Parathyroid adenoma (tissue), 2 donors: ENCODE results near the gene LAMA2.

Experiments used
- H2AFZ ChIP-seq: fragments of 300-600 bp; sonication (generic); one replicate; pipeline ENCODE4 v1.7.0; 2017; ENCODE audit warnings: antibody characterized with exemption, mild to moderate bottlenecking
- H3K27ac ChIP-seq: fragments of 300-600 bp; sonication (generic); one replicate; pipeline ENCODE4 v1.7.0; 2017
- H3K27me3 ChIP-seq: fragments of 300-600 bp; sonication (generic); one replicate; pipeline ENCODE4 v1.7.0; 2017; ENCODE audit warnings: low read length; ENCODE audit not compliant: control insufficient read depth, insufficient read depth
- H3K36me3 ChIP-seq: fragments of 300-600 bp; sonication (generic); one replicate; pipeline ENCODE4 v1.7.0; 2017; ENCODE audit warnings: low read length; ENCODE audit not compliant: control insufficient read depth, insufficient read depth
- H3K4me1 ChIP-seq: fragments of 300-600 bp; sonication (generic); one replicate; pipeline ENCODE4 v1.7.0; 2017; ENCODE audit warnings: control low read depth
- H3K4me2 ChIP-seq: fragments of 300-600 bp; sonication (generic); one replicate; pipeline ENCODE4 v1.7.0; 2017; ENCODE audit warnings: low read length
- H3K4me3 ChIP-seq: fragments of 300-600 bp; sonication (generic); one replicate; pipeline ENCODE4 v1.7.0; 2017; ENCODE audit warnings: low read depth, low read length
- H3K79me2 ChIP-seq: fragments of 300-600 bp; sonication (generic); one replicate; pipeline ENCODE4 v1.7.0; 2017; ENCODE audit warnings: control low read depth
- H3K9ac ChIP-seq: fragments of 300-600 bp; sonication (generic); one replicate; pipeline ENCODE4 v1.7.0; 2017; ENCODE audit warnings: mild to moderate bottlenecking
- H3K9me3 ChIP-seq: fragments of 300-600 bp; sonication (generic); one replicate; pipeline ENCODE4 v1.7.0; 2017; ENCODE audit warnings: low read length; ENCODE audit not compliant: control insufficient read depth
- TF ChIP-seq, protein P1 (sequence below): fragments of 300-600 bp; sonication (generic); IDR thresholded peaks from one replicate; pipeline ENCODE4 v1.7.0; 2017; ENCODE audit warnings: antibody characterized with exemption, mild to moderate bottlenecking
- donor health status: primary hyperparathyroidism.

The LAMA2 gene

DNA sequence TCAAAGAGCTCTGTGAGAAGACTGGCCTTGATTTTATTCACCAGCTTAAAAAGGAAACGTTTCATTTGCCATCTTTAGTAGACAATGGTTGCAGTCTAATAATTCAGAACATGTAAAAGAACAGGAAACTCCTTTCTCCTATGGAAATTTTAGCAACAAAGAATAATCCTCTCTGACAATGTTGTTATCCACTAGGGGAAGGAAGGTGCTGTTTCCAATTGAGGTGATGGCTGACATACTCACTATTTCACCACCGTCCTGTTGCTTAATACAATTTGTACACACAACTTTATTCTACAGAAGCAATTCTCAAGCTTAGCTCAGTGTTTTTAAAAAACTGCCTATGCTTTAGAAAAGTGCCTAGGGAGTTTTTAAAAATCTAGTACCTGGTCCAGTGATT is 634.4 kb downstream of the LAMA2 start:
- TF ChIP-seq, protein P1, sequence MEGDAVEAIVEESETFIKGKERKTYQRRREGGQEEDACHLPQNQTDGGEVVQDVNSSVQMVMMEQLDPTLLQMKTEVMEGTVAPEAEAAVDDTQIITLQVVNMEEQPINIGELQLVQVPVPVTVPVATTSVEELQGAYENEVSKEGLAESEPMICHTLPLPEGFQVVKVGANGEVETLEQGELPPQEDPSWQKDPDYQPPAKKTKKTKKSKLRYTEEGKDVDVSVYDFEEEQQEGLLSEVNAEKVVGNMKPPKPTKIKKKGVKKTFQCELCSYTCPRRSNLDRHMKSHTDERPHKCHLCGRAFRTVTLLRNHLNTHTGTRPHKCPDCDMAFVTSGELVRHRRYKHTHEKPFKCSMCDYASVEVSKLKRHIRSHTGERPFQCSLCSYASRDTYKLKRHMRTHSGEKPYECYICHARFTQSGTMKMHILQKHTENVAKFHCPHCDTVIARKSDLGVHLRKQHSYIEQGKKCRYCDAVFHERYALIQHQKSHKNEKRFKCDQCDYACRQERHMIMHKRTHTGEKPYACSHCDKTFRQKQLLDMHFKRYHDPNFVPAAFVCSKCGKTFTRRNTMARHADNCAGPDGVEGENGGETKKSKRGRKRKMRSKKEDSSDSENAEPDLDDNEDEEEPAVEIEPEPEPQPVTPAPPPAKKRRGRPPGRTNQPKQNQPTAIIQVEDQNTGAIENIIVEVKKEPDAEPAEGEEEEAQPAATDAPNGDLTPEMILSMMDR: no peak
- Histone ChIP-seq H3K9ac (no peak overlapping the region), H3K9me3 (no peaks in the 10 kb centered on the region), H3K4me2 (no peak overlapping the region), H3K36me3 (no peaks in the 10 kb centered on the region), H3K27me3 (no peaks in the 10 kb centered on the region), H3K4me1 (no peaks in the 10 kb centered on the region), H3K27ac (no peak overlapping the region), H2AFZ (no peak overlapping the region), H3K79me2 (no peaks in the 10 kb centered on the region), H3K4me3 (no peak overlapping the region)

DNA sequence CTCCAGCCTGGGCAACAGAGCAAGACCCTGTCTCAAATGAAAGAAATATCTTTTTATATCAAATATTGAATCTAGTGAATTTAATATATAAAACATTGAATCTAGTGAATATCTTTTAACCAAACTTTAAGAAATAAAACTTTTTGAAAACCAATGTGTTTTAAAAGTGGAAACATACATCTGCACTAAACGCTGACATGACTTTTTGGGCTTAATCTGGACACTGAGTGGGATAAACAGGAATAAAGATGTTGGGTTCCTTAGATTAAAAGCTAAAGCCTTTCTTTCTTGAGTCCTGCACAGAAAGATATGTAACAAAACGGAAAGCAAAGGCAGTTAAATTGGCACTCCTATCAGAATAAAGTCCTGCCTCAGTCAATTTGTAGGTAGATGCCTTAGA is 636.8 kb downstream of the LAMA2 start:
- H3K79me2 ChIP-seq: no peaks in the 10 kb centered on the region
- H3K27me3 ChIP-seq: no peaks in the 10 kb centered on the region
- no peak overlapping the region for H3K4me2 ChIP-seq
- H3K4me3 ChIP-seq: no peak overlapping the region
- H3K9ac ChIP-seq: no peak overlapping the region
- TF ChIP-seq, protein P1: no peak
- H3K4me1 ChIP-seq: no peaks in the 10 kb centered on the region
- no peaks in the 10 kb centered on the region for H3K36me3 ChIP-seq
- H3K9me3 ChIP-seq: no peaks in the 10 kb centered on the region
- no peak overlapping the region for H2AFZ ChIP-seq
- no peak overlapping the region for H3K27ac ChIP-seq

DNA sequence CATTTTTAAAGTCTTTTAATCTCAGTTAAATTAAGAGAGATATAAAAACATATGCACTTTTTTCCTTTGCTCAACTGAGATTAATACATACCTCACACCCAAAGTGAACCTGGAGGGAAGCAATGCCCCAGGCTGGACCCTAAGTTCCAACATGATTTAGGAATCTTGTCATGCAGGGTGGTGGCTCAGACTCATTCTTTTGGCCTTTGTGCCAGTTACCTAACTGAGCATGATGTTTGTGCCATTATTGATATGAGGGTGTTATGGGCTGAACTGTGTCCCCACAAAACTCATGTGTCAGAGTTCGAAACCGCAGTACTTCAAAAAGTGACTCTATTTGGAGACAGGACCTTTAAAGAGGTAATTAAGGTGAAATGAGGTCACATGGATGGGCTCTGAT is 639.0 kb downstream of the LAMA2 start:
- no peaks in the 10 kb centered on the region for H3K36me3 ChIP-seq
- no peak overlapping the region for H3K27ac ChIP-seq
- H3K27me3 ChIP-seq: no peaks in the 10 kb centered on the region
- H3K9me3 ChIP-seq: no peaks in the 10 kb centered on the region
- no peak overlapping the region for H3K4me2 ChIP-seq
- H3K4me1 ChIP-seq: no peaks in the 10 kb centered on the region
- H2AFZ ChIP-seq: no peak overlapping the region
- H3K79me2 ChIP-seq: no peaks in the 10 kb centered on the region
- no peak overlapping the region for H3K4me3 ChIP-seq
- TF ChIP-seq, protein P1: no peak
- H3K9ac ChIP-seq: no peak overlapping the region

DNA sequence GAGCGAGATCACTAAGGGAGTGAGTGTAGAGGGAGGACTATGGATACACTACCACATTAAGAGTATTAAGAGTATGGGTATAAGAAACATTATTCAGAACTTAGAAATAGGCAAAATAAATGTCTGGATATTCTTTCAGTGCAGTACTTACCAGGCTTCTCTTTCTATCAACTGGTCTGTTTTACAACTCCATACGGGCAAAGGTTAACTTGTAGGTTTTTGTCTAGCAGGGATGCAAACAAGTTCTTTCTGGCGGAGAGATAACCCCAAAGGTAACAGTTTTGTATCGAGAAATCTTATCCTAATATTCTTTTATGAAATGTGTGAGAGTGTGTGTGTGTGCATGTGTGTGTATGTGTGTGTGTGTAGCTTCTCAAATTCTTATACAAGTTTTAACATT is 640.9 kb downstream of the LAMA2 start:
- H3K36me3 ChIP-seq: no peaks in the 10 kb centered on the region

DNA sequence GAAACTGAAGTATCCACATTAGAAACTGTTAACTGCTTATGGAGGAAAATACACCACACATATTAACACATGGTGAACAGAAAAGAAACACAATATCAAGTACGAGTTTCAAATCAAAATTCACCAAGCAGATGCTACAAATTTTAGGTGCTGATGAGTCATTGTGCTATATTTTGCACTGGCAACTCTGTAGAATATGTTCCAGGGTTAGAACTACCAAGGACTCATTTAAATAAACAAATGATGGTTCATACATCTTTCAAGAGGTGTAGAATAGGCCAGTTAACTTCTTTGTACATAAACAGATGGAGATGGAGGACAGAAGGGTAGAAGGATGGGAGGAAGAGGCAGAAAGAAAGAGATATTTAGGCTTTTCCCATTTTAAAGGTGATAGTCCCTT is 642.1 kb downstream of the LAMA2 start:
- no peaks in the 10 kb centered on the region for H3K79me2 ChIP-seq
- H3K27ac ChIP-seq: no peak overlapping the region
- no peak overlapping the region for H3K4me2 ChIP-seq
- H3K4me3 ChIP-seq: no peak overlapping the region
- H3K4me1 ChIP-seq: no peaks in the 10 kb centered on the region
- H2AFZ ChIP-seq: no peak overlapping the region
- H3K9ac ChIP-seq: no peak overlapping the region
- H3K27me3 ChIP-seq: no peaks in the 10 kb centered on the region
- TF ChIP-seq, protein P1: no peak
- H3K36me3 ChIP-seq: no peaks in the 10 kb centered on the region
- H3K9me3 ChIP-seq: no peaks in the 10 kb centered on the region

More for the DNA sequence above, 640.9 kb downstream of the LAMA2 start:
- TF ChIP-seq, protein P1: no peak
- H3K9me3 ChIP-seq: no peaks in the 10 kb centered on the region
- no peak overlapping the region for H2AFZ ChIP-seq
- no peaks in the 10 kb centered on the region for H3K79me2 ChIP-seq
- no peak overlapping the region for H3K4me2 ChIP-seq
- no peaks in the 10 kb centered on the region for H3K4me1 ChIP-seq
- no peaks in the 10 kb centered on the region for H3K27me3 ChIP-seq
- H3K4me3 ChIP-seq: no peak overlapping the region
- no peak overlapping the region for H3K9ac ChIP-seq
- H3K27ac ChIP-seq: no peak overlapping the region
